Kidney (tissue), 14 donors: ENCODE results near the gene CTIF. TPM values are rescaled to one million over a fixed set of nuclear protein-coding genes. Genes with fewer than 3 reads are reported as not detected.

ENCODE experiments used
- DNase-seq, 5 donors: peaks; one replicate each; pipeline ENCODE4 v3.0.0-alpha.2; 2013 to 2020
- FAIRE-seq: peaks from 2 replicates; lab custom pipeline; 2012; peaks lifted over from hg19 to GRCh38; lab: Jason Lieb, UNC
- H3K27ac ChIP-seq, 2 donors: one replicate each; pipeline ENCODE4 v1.7.0; 2013; ENCODE audit warnings: low read depth in 2 of 2, low read length in 2 of 2, inconsistent platforms in 1 of 2
- H3K27me3 ChIP-seq: one replicate; pipeline ENCODE4 v1.7.1; 2013; ENCODE audit warnings: low read length, inconsistent platforms; ENCODE audit not compliant: control insufficient read depth, insufficient read depth
- H3K36me3 ChIP-seq, 3 donors: one replicate each; pipeline versions ENCODE4 v1.7.0 to v1.7.1; 2013; ENCODE audit warnings: low read length in 3 of 3, control low read depth in 1 of 3, inconsistent platforms in 1 of 3; ENCODE audit not compliant: insufficient read depth in 3 of 3, control insufficient read depth in 2 of 3
- H3K4me1 ChIP-seq, 3 donors: one replicate each; pipeline versions ENCODE4 v1.7.0 to v1.7.1; 2013; ENCODE audit warnings: low read length in 3 of 3, inconsistent platforms in 1 of 3, low read depth in 1 of 3; ENCODE audit not compliant: control insufficient read depth in 2 of 3, insufficient read depth in 2 of 3
- H3K4me3 ChIP-seq, 3 donors: one replicate each; pipeline versions ENCODE4 v1.7.0 to v1.8.1; 2013; ENCODE audit warnings: low read length in 3 of 3, control low read depth in 1 of 3, inconsistent platforms in 1 of 3
- H3K9ac ChIP-seq, 3 donors: one replicate each; pipeline versions ENCODE4 v1.7.0 to v1.7.1; 2013; ENCODE audit warnings: low read length in 3 of 3, control low read depth in 1 of 3, inconsistent platforms in 1 of 3
- H3K9me3 ChIP-seq, 3 donors: one replicate each; pipeline versions ENCODE4 v1.7.0 to v1.7.1; 2013; ENCODE audit warnings: low read length in 3 of 3, control low read depth in 1 of 3, inconsistent platforms in 1 of 3; ENCODE audit not compliant: control insufficient read depth in 2 of 3, insufficient read depth in 1 of 3
- CTCF ChIP-seq: IDR thresholded peaks from 3 replicates; pipeline ENCODE4 v1.5.1; 2012; ENCODE audit warnings: mild to moderate bottlenecking, moderate library complexity, borderline replicate concordance; ENCODE audit not compliant: insufficient read depth; ENCODE audit errors: extremely low read depth
- intact Hi-C: fragments of 100-400 bp; cut with DNase I; formaldehyde crosslinking; loops from one replicate; pipeline ENCODE4 v1.11.1; 2022
- polyA plus RNA-seq: library from polyadenylated mRNA; stranded (reverse); fragments of 350-450 nt; fragmentation: Illumina TruSeq; extraction: RNeasy Lipid Tissue Mini Kit (QIAGEN cat#74804); gene quantifications from one replicate; pipeline ENCODE4 v1.2.3, GENCODE V29; 2014; ENCODE audit warnings: low read depth, low replicate concordance; ENCODE audit not compliant: insufficient read depth
- total RNA-seq: library from RNA; stranded (reverse); fragmentation: NEBNext Ultra II Directional; extraction: Animal tissue kit (Norgen Biotek cat#: 25700); gene quantifications from one replicate; pipeline ENCODE4 v1.2.1, GENCODE V29; 2021
- donor health status: control.
- donor health status: control.
- donor health status: control.
- donor health status: control.
- donor health status: control.
- donor health status: DM: yes; HTN: yes; CAD: no.
- donor health status: Normal renal cell carcinoma (clear cell type).

The CTIF gene
- total and polyA plus RNA-seq, 2 donors from 2014 or later, result 37.3 to 41.9 TPM

- Histone ChIP-seq H3K9me3 (no peaks in the 10 kb centered on the region), H3K36me3 (no peaks in the 10 kb centered on the region), H3K4me3 (no peak overlapping the region), H3K27ac (no peak overlapping the region), H3K27me3 (no peaks in the 10 kb centered on the region), H3K4me1 (peaks cover 4 to 21% (median 21%) of the 10 kb centered on the region in 3 donors), H3K9ac (no peak overlapping the region)
- peak in 1 of 5 donors; percentile 37 for DNase-seq
- no peak for FAIRE-seq
- TF ChIP-seq CTCF, result no peak
- intact Hi-C loops, result no loop called here
Observed at GRCh38 chr18:48548011-48548771, 9.4 kb downstream of the CTIF start.

GRCh38 chr18:48548921-48549320 lies 10.1 kb downstream of the CTIF start:
- Histone ChIP-seq H3K9me3 (no peaks in the 10 kb centered on the region), H3K27ac (no peak overlapping the region), H3K4me1 (peaks cover 4 to 21% (median 16%) of the 10 kb centered on the region in 3 donors), H3K27me3 (no peaks in the 10 kb centered on the region), H3K4me3 (no peak overlapping the region), H3K9ac (no peak overlapping the region), H3K36me3 (no peaks in the 10 kb centered on the region)
- intact Hi-C loops, result no loop called here
- no peak for TF ChIP-seq CTCF
- no peak for FAIRE-seq
- no peak for DNase-seq

- H3K4me3 ChIP-seq, result no peak overlapping the region
- no peaks in the 10 kb centered on the region for H3K36me3 ChIP-seq
- H3K27me3 ChIP-seq, result no peaks in the 10 kb centered on the region
- H3K27ac ChIP-seq, result no peak overlapping the region
- DNase-seq (no peak), FAIRE-seq (no peak)
- no peaks in the 10 kb centered on the region for H3K9me3 ChIP-seq
- TF ChIP-seq CTCF, result no peak
- intact Hi-C loops, result no loop called here
- no peak overlapping the region for H3K9ac ChIP-seq
- H3K4me1 ChIP-seq, result peaks cover 4 to 16% (median 8%) of the 10 kb centered on the region in 3 donors
Observed at GRCh38 chr18:48550101-48550729, 11.4 kb downstream of the CTIF start.
